HL-60/S4 treated with phorbol 12-myristate 13-acetate at 8.2 ng/mL for 4 days and 3 days (cell line): ENCODE data around the gene LGR6.

Experiments used
- in situ Hi-C: fragments of 300-500 bp; cut with MboI; formaldehyde crosslinking; loops from 2 replicates; pipeline ENCODE4 v1.15.0; 2022; ENCODE audit warnings: low sequenced_read_pairs

LGR6 gene

GRCh38 chr1:202176949-202177927 is 16.4 kb upstream of the LGR6 start:
- in situ Hi-C loops, result loop anchor here (25.0 kb wide), 1 partner anchor 535 kb away; the partner anchor contains the start of gene SYT2

- in situ Hi-C loops, result loop anchor here (25.0 kb wide), 1 partner anchor 532 kb away; the partner anchor contains the start of gene SYT2
These were observed 13.5 kb upstream of the LGR6 start for GRCh38 chr1:202179828-202180750.

GRCh38 chr1:202180751-202181139 is 12.9 kb upstream of the LGR6 start:
- in situ Hi-C loops, result loop anchor here (25.0 kb wide), 1 partner anchor 532 kb away; the partner anchor contains the start of gene SYT2

GRCh38 chr1:202181586-202181985 is 12.0 kb upstream of the LGR6 start:
- in situ Hi-C loops, result loop anchor here (25.0 kb wide), 1 partner anchor 531 kb away; the partner anchor contains the start of gene SYT2

- in situ Hi-C loops, result loop anchor here (25.0 kb wide), 1 partner anchor 530 kb away; the partner anchor contains the start of gene SYT2
These were observed 11.3 kb upstream of the LGR6 start for GRCh38 chr1:202182040-202182877.

- in situ Hi-C loops, result loop anchor here (25.0 kb wide), 1 partner anchor 527 kb away; the partner anchor contains the start of gene SYT2
These were observed 8.7 kb upstream of the LGR6 start for GRCh38 chr1:202184750-202185460.

- in situ Hi-C loops, result loop anchor here (25.0 kb wide), 1 partner anchor 526 kb away; the partner anchor contains the start of gene SYT2
These were observed 7.3 kb upstream of the LGR6 start for GRCh38 chr1:202186327-202186726.

- in situ Hi-C loops, result loop anchor here (25.0 kb wide), 1 partner anchor 525 kb away; the partner anchor contains the start of gene SYT2
These were observed 6.4 kb upstream of the LGR6 start for GRCh38 chr1:202187041-202187671.

- in situ Hi-C loops, result loop anchor here (25.0 kb wide), 1 partner anchor 524 kb away; the partner anchor contains the start of gene SYT2
These were observed 5.7 kb upstream of the LGR6 start for GRCh38 chr1:202187697-202188407.

GRCh38 chr1:202189001-202189790 is 4.4 kb upstream of the LGR6 start:
- in situ Hi-C loops, result loop anchor here (25.0 kb wide), 1 partner anchor 523 kb away; the partner anchor contains the start of gene SYT2

GRCh38 chr1:202189918-202190715 is 3.5 kb upstream of the LGR6 start:
- in situ Hi-C loops, result loop anchor here (25.0 kb wide), 1 partner anchor 522 kb away; the partner anchor contains the start of gene SYT2

GRCh38 chr1:202191391-202191790 is 2.2 kb upstream of the LGR6 start:
- in situ Hi-C loops, result loop anchor here (25.0 kb wide), 1 partner anchor 521 kb away; the partner anchor contains the start of gene SYT2

- in situ Hi-C loops, result loop anchor here (25.0 kb wide), 1 partner anchor 519 kb away; the partner anchor contains the start of gene SYT2
These were observed 607 bp upstream of the LGR6 start for GRCh38 chr1:202192770-202193613.

GRCh38 chr1:202194328-202194648 is 689 bp downstream of the LGR6 start:
- in situ Hi-C loops, result loop anchor here (25.0 kb wide), 1 partner anchor 518 kb away; the partner anchor contains the start of gene SYT2
